ENCODE data around the gene CDCP1. TPM values are rescaled to one million over a fixed set of nuclear protein-coding genes. Genes with fewer than 3 reads are reported as not detected.

The CDCP1 gene
- polyA plus RNA-seq, 3 donors: 0.42 to 1.3 (median 0.52) TPM

DNA sequence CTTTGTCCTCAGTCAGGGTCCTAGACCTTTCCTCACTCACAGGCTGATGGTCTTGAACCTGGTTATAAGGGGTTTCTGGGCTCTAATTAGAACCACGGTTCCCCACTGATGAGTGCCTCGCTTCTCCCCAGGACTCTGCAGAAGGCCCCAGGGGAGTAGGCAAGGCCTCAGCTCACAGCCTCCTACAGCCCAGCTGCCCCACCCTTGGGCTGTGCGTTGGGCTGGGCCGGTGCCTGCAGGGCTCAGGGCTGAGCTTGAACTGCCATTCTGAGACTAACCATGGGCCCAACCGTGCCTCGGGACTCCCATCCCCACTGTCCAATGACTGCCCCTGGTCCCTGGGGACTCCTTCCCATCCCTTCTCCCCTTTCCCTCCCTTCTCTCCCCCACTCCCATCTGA is 94.5 kb downstream of the CDCP1 start:
- no peaks in the 10 kb centered on the region for H3K36me3 Mint-ChIP-seq
- no peak for DNase-seq

DNA sequence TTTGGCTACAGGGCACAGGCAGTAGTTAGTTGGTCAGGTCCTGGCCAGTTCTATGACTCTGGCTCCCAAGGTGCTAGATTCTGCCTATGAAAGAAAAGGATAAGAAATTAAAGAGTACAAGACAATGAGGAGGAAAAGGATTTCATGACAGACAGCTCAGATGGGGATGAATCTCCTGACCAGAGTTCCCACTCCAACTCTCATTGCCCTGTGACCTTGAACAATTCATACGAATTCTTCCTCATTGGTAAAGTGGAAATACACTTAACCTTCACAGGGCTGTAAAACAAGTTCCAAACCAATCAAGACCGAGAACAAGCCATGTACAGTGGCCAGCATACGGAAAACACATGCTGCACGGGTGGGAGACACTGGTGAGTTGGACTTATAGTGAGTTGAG is 96.4 kb downstream of the CDCP1 start:
- Mint-ChIP-seq H3K9me3 (no peaks in the 10 kb centered on the region), H3K36me3 (no peaks in the 10 kb centered on the region), H3K27ac (no peak overlapping the region), H3K4me3 (peak overlapping the region in 1 of 2 donors; percentile 3), H3K27me3 (ENCODE audit: low read depth in 3 of 3) (peaks cover 0 to 5% (median 4%) of the 10 kb centered on the region in 3 donors), H3K4me1 (peaks cover 30% of the 10 kb centered on the region)
- intact Hi-C loops (cut with micrococcal nuclease): no loop called here
- H3K4me3 ChIP-seq (replicated peaks in 1 of 3; ENCODE audit: low read depth in 2 of 3, low read length in 3 of 3): no peak overlapping the region
- H3K4me2 ChIP-seq (replicated peaks; ENCODE audit: extremely low read depth, low read length, poor library complexity, severe bottlenecking): no peak overlapping the region
- no peak overlapping the region for H2AFZ ChIP-seq (ENCODE audit: insufficient read depth, low read depth, low read length, poor library complexity, severe bottlenecking)
- H3K36me3 ChIP-seq (replicated peaks in 1 of 2; ENCODE audit: control insufficient read depth in 1 of 2, insufficient read depth in 2 of 2, low read length in 2 of 2): no peaks in the 10 kb centered on the region
- no peak overlapping the region for H3K9ac ChIP-seq (ENCODE audit: insufficient read depth, low read length, poor library complexity, severe bottlenecking)
- H3K9me3 ChIP-seq (replicated peaks in 1 of 2; ENCODE audit: control insufficient read depth in 1 of 2, insufficient read depth in 1 of 2, low read length in 2 of 2): no peaks in the 10 kb centered on the region
- no peaks in the 10 kb centered on the region for H3K79me2 ChIP-seq (ENCODE audit: insufficient read depth, low read length)
- H4K20me1 ChIP-seq (ENCODE audit: insufficient read depth, low read length): no peaks in the 10 kb centered on the region
- DNase-seq: no peak
- 100% methylated on average over 2 of the region's 4 CpGs for WGBS (ENCODE audit: insufficient coverage)
- H3K4me1 ChIP-seq (ENCODE audit: control insufficient read depth in 1 of 2, insufficient read depth in 2 of 2, low read length in 2 of 2): peaks cover 15 to 24% of the 10 kb centered on the region in 2 donors
- H3K27me3 ChIP-seq (ENCODE audit: control insufficient read depth in 2 of 2, insufficient read depth in 2 of 2, low read length in 2 of 2): no peaks in the 10 kb centered on the region
- TF ChIP-seq, protein P1, sequence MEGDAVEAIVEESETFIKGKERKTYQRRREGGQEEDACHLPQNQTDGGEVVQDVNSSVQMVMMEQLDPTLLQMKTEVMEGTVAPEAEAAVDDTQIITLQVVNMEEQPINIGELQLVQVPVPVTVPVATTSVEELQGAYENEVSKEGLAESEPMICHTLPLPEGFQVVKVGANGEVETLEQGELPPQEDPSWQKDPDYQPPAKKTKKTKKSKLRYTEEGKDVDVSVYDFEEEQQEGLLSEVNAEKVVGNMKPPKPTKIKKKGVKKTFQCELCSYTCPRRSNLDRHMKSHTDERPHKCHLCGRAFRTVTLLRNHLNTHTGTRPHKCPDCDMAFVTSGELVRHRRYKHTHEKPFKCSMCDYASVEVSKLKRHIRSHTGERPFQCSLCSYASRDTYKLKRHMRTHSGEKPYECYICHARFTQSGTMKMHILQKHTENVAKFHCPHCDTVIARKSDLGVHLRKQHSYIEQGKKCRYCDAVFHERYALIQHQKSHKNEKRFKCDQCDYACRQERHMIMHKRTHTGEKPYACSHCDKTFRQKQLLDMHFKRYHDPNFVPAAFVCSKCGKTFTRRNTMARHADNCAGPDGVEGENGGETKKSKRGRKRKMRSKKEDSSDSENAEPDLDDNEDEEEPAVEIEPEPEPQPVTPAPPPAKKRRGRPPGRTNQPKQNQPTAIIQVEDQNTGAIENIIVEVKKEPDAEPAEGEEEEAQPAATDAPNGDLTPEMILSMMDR (IDR thresholded peaks at IDR 0.05): no peak
- no peak overlapping the region for H3K27ac ChIP-seq (ENCODE audit: low read depth in 1 of 2, low read length in 2 of 2)

More for the DNA sequence above, 94.5 kb downstream of the CDCP1 start:
- no peaks in the 10 kb centered on the region for H3K27me3 ChIP-seq (ENCODE audit: control insufficient read depth in 2 of 2, insufficient read depth in 2 of 2, low read length in 2 of 2)
- H3K36me3 ChIP-seq (replicated peaks in 1 of 2; ENCODE audit: control insufficient read depth in 1 of 2, insufficient read depth in 2 of 2, low read length in 2 of 2): no peaks in the 10 kb centered on the region
- no peaks in the 10 kb centered on the region for H3K9me3 Mint-ChIP-seq
- H3K4me3 ChIP-seq (replicated peaks in 1 of 3; ENCODE audit: low read depth in 2 of 3, low read length in 3 of 3): no peak overlapping the region
- no peak overlapping the region for H3K4me3 Mint-ChIP-seq
- H3K4me1 Mint-ChIP-seq: peaks cover 38% of the 10 kb centered on the region
- no peak overlapping the region for H3K9ac ChIP-seq (ENCODE audit: insufficient read depth, low read length, poor library complexity, severe bottlenecking)
- intact Hi-C loops (cut with micrococcal nuclease): no loop called here
- no peak overlapping the region for H2AFZ ChIP-seq (ENCODE audit: insufficient read depth, low read depth, low read length, poor library complexity, severe bottlenecking)
- H3K79me2 ChIP-seq (ENCODE audit: insufficient read depth, low read length): no peaks in the 10 kb centered on the region
- peaks cover 0 to 5% (median 2%) of the 10 kb centered on the region in 3 donors for H3K27me3 Mint-ChIP-seq (ENCODE audit: low read depth in 3 of 3)
- 100% methylated on average over 6 of the region's 6 CpGs for WGBS (ENCODE audit: insufficient coverage)
- no peaks in the 10 kb centered on the region for H4K20me1 ChIP-seq (ENCODE audit: insufficient read depth, low read length)
- H3K4me2 ChIP-seq (replicated peaks; ENCODE audit: extremely low read depth, low read length, poor library complexity, severe bottlenecking): no peak overlapping the region
- TF ChIP-seq, protein P1 (IDR thresholded peaks at IDR 0.05): no peak
- peaks cover 33 to 37% of the 10 kb centered on the region in 2 donors for H3K4me1 ChIP-seq (ENCODE audit: control insufficient read depth in 1 of 2, insufficient read depth in 2 of 2, low read length in 2 of 2)
- no peaks in the 10 kb centered on the region for H3K9me3 ChIP-seq (replicated peaks in 1 of 2; ENCODE audit: control insufficient read depth in 1 of 2, insufficient read depth in 1 of 2, low read length in 2 of 2)
- no peak overlapping the region for H3K27ac ChIP-seq (ENCODE audit: low read depth in 1 of 2, low read length in 2 of 2)
- peak overlapping the region in 1 of 7 donors; percentile 13 for H3K27ac Mint-ChIP-seq
